Measurements from ENCODE around the gene WDR48. TPM values are rescaled to one million over a fixed set of nuclear protein-coding genes. Genes with fewer than 3 reads are reported as not detected.

The WDR48 gene
- total RNA-seq, 3 donors from 2014 or later (not counting 1 experiment from before 2014, with no cell fraction given): 89.1 to 101 (median 91.5) TPM

GRCh38 chr3:39142067-39142466, 90.3 kb downstream of the WDR48 start:
- H3K36me3 Mint-ChIP-seq: peaks cover 12% of the 10 kb centered on the region
- H3K4me3 Mint-ChIP-seq: no peak overlapping the region
- H3K4me3 ChIP-seq (ENCODE audit: low read length): no peak overlapping the region
- no peaks in the 10 kb centered on the region for H3K9me3 ChIP-seq (ENCODE audit: control insufficient read depth, insufficient read depth, low read length)
- no peaks in the 10 kb centered on the region for H3K27me3 ChIP-seq (ENCODE audit: control insufficient read depth, insufficient read depth, low read length)
- no peak for TF ChIP-seq CTCF (IDR thresholded peaks at IDR 0.05)
- no peak for DNase-seq
- H3K9me3 Mint-ChIP-seq: no peaks in the 10 kb centered on the region
- peaks cover 20 to 32% of the 10 kb centered on the region in 2 donors for H3K4me1 Mint-ChIP-seq
- H3K36me3 ChIP-seq (ENCODE audit: control insufficient read depth, insufficient read depth, low read length): peaks cover 51% of the 10 kb centered on the region
- WGBS (ENCODE audit: insufficient coverage): 79% methylated on average over 5 of the region's 5 CpGs
- ATAC-seq: no peak
- no peaks in the 10 kb centered on the region for H3K27me3 Mint-ChIP-seq (ENCODE audit: low read depth in 2 of 2)
- H3K27ac Mint-ChIP-seq: peak overlapping the region; percentile 69 to 72
- intact Hi-C loops (cut with micrococcal nuclease): no loop called here
- H3K27ac ChIP-seq (ENCODE audit: low read length): no peak overlapping the region
- peaks cover 26% of the 10 kb centered on the region for H3K4me1 ChIP-seq (ENCODE audit: control insufficient read depth, insufficient read depth, low read length)

- Mint-ChIP-seq H3K4me1 (peaks cover 33 to 44% of the 10 kb centered on the region in 2 donors), H3K9me3 (no peaks in the 10 kb centered on the region), H3K27me3 (ENCODE audit: low read depth in 2 of 2) (no peaks in the 10 kb centered on the region), H3K36me3 (peaks cover 12% of the 10 kb centered on the region), H3K27ac (peak overlapping the region; percentile 69 to 72), H3K4me3 (no peak overlapping the region)
- Histone ChIP-seq H3K36me3 (ENCODE audit: control insufficient read depth, insufficient read depth, low read length) (peaks cover 51% of the 10 kb centered on the region), H3K4me1 (ENCODE audit: control insufficient read depth, insufficient read depth, low read length) (peaks cover 38% of the 10 kb centered on the region), H3K9me3 (ENCODE audit: control insufficient read depth, insufficient read depth, low read length) (no peaks in the 10 kb centered on the region), H3K27me3 (ENCODE audit: control insufficient read depth, insufficient read depth, low read length) (no peaks in the 10 kb centered on the region), H3K27ac (ENCODE audit: low read length) (no peak overlapping the region), H3K4me3 (ENCODE audit: low read length) (no peak overlapping the region)
- WGBS (ENCODE audit: insufficient coverage): 81% methylated on average over 13 of the region's 14 CpGs
- no peak for DNase-seq
- no peak for ATAC-seq
- no peak for TF ChIP-seq CTCF (IDR thresholded peaks at IDR 0.05)
- intact Hi-C loops (cut with micrococcal nuclease): no loop called here
Measured at GRCh38 chr3:39143051-39143885, 91.5 kb downstream of the WDR48 start.

GRCh38 chr3:39144095-39144747, 92.4 kb downstream of the WDR48 start:
- DNase-seq (no peak), ATAC-seq (no peak)
- peaks cover 12% of the 10 kb centered on the region for H3K36me3 Mint-ChIP-seq
- peak overlapping the region; percentile 65 for H3K4me3 Mint-ChIP-seq
- Histone ChIP-seq H3K9me3 (ENCODE audit: control insufficient read depth, insufficient read depth, low read length) (no peaks in the 10 kb centered on the region), H3K27ac (ENCODE audit: low read length) (no peak overlapping the region), H3K4me1 (ENCODE audit: control insufficient read depth, insufficient read depth, low read length) (peaks cover 47% of the 10 kb centered on the region), H3K27me3 (ENCODE audit: control insufficient read depth, insufficient read depth, low read length) (no peaks in the 10 kb centered on the region), H3K4me3 (ENCODE audit: low read length) (no peak overlapping the region), H3K36me3 (ENCODE audit: control insufficient read depth, insufficient read depth, low read length) (peaks cover 51% of the 10 kb centered on the region)
- peaks cover 42 to 54% of the 10 kb centered on the region in 2 donors for H3K4me1 Mint-ChIP-seq
- intact Hi-C loops (cut with micrococcal nuclease): no loop called here
- H3K27me3 Mint-ChIP-seq (ENCODE audit: low read depth in 2 of 2): no peaks in the 10 kb centered on the region
- 96% methylated on average over 20 of the region's 20 CpGs for WGBS (ENCODE audit: insufficient coverage)
- peak overlapping the region; percentile 48 to 72 for H3K27ac Mint-ChIP-seq
- no peaks in the 10 kb centered on the region for H3K9me3 Mint-ChIP-seq
- TF ChIP-seq CTCF (IDR thresholded peaks at IDR 0.05): no peak
